Hypothalamus (tissue), 51 donors: ENCODE measurements around the gene HEATR9.
"Not testable (repeated sequence)": the region's sequence is repeated elsewhere in the genome, so short reads cannot be mapped to it uniquely, and the experiment has no call there.

Experiments
- DNase-seq, 51 donors: peaks; one replicate each; lab custom pipeline; 2025; lab: John Stamatoyannopoulos, UW

The HEATR9 gene

DNA sequence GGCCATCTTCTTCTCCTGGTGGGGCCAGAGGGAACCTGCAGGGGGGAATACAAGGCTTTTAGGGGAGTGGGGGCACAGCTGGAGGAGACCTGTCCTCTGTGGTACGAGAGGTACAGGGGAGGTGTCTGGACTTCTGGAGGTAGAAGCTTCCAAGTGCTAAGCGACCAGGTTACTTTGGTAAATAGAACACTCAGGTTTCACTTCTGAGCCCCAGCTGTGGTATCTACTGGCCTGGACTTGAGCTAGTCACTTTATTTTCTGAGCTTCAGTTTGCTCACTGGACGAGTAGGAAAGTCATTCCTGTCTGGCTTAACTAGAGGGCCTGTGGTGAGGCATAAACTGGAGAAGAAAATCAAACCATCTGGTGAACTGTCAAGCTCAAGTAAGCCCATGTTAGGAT is at the start of gene HEATR9:
Gene HEATR9, minus strand, starts transcription at position 155 of the 400 bp plus-strand sequence. Its CDS starts 149 bp downstream, at position 6.
- no peak for DNase-seq

- DNase-seq = no peak
These were observed 49.0 kb upstream of the HEATR9 start for GRCh38 chr17:35917519-35918213.

DNA sequence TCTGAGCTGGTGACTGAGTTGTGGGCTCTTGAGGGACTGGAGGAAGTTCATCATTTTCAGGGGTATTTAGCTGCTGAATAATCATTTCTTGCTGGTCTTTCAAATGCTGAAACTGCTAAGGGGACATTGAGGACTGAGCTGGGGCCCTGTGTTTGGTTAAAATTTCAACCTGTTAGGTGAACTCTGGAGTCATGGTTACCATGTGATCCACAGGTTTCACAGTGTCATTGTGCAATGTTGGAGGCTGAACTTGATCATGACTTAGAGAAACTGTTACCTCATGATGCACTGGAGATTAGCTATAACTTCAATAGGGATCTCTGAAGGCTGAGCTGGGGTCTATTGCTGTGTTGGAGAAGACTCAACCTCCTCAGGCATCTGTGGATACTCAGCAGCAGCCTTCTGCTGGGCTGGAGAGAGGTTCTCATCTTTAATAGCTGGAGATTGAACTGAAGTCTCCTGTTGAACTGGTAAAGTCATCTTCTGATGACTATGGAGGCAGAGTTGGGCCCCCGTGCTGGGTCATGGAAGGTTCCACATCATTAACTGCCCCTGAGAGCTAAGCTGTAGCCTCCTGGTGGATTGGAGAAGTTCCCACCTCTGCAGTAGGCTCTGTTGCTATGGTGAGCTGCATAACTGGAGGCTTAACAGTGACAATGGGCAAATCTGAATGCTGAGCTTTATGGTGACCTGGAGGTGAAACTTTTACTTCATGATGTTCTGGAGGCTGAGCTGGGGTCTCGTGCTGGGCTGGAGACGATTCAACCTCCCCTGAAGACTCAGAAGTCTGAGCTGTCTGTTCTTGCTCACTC is 46.7 kb upstream of the HEATR9 start:
- DNase-seq = no peak

DNA sequence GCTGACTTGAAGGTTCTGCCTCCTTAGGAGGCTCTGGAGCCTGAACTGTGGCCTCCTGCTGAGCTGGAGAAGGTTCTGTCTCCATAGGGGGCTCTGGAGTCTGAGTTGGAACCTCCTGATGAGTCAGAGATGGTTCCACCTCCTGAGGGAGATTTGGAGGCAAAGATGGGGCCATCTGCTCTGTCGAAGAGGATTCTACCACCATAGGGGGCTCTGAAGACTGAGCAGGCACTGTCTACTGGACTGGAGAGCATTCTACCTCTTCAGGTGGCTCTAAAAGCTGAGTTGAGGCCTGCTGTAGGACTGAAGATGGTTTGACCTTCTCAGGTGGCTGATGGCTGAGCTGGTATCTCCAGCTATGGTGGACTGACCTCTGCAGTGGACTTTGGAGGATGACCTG is 45.7 kb upstream of the HEATR9 start:
- DNase-seq = no peak

- no peak for DNase-seq
These were observed 44.9 kb upstream of the HEATR9 start for GRCh38 chr17:35913609-35914008.

DNA sequence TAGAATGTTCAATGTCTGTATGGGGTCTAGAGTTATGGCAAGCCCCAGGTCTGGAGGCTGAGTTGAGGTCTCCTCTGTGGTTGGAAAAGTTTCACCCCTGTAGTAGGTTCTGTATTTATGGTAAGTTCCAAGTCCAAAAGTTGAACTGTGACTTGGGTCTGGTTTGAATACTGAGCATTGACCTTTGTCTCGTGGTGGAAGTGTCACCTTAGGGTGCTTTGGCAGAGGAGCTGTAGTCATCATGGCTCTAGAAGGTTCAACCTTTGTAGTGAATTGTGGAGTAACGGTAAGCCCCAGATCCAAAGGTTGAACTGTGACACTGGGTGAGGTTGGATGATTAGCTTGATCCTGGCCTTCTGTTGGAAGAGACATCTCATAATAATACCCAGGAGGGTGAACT is 44.3 kb upstream of the HEATR9 start:
- no peak for DNase-seq

- no peak for DNase-seq
These were observed 43.7 kb upstream of the HEATR9 start for GRCh38 chr17:35912339-35912912.

DNA sequence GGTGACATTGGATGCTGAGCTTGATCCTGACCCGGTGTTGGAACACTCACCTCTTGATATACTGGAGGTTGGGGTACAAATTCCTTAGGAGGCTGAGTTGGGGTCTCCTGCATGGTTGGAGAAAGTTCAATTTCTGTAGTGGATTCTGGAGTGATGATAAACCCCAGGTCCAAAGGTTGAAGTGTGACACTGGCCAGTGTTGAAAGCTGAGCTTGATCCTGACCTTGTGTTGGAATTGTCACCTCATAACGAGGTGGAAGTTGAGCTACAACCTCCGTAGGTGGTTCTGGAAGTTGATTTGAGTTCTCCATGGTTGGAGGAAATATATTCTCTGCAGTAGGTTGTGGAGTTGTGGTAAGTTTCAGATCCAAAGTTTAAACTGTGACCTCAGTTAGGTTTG is 40.7 kb upstream of the HEATR9 start:
- DNase-seq = no peak

DNA sequence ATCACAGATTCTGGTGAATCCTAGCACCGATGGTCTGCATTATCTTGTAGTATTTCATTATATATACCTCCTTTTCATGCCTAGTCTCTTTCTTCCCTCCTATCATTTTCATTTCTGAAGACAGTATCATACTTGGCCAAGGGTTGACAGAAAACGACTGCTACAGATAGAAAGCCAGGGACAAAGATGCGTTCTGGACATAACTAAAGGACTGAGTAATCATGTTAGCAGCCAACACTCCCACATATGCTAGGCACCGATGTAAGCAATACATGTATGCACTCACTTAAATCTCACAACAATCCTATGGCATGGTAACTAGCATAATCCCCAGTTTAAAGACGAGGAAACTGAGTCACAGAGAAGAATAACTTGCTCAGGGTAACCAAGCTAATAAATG is 39.0 kb upstream of the HEATR9 start:
- no peak for DNase-seq

DNA sequence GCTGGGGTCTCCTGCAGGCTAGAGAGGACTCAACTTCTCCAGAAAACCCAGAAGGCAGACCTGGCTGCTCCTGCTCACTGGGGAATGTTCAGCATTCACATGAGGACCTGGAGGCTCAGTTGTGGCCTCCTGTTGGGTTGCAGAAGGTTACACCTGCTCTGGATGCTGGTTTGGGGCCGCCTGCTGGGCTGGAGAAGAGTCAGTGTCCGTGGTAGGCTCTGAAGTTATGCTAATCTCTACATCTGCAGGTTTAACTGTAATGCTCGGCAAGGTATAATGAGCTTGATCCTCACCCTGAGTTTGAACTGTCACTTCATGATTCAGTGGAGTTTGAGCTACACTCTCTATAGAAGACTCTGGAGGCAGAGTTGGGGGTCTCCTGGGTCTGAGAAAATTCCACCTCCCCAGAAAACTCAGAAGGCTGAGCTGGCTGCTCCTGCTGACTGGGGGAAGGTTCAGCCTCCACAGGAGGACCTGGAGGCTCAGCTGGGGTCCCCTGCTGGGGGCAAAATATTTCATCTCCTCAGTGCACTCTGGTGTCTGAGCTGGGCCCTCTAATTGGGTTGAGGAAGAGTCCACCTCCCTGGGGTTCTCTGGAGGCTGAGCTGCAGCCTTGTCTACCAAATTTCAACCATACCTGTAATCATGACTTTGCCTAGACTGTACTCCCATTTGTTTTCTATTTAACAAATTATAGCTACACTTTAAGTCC is 38.4 kb upstream of the HEATR9 start:
- no peak for DNase-seq

DNA sequence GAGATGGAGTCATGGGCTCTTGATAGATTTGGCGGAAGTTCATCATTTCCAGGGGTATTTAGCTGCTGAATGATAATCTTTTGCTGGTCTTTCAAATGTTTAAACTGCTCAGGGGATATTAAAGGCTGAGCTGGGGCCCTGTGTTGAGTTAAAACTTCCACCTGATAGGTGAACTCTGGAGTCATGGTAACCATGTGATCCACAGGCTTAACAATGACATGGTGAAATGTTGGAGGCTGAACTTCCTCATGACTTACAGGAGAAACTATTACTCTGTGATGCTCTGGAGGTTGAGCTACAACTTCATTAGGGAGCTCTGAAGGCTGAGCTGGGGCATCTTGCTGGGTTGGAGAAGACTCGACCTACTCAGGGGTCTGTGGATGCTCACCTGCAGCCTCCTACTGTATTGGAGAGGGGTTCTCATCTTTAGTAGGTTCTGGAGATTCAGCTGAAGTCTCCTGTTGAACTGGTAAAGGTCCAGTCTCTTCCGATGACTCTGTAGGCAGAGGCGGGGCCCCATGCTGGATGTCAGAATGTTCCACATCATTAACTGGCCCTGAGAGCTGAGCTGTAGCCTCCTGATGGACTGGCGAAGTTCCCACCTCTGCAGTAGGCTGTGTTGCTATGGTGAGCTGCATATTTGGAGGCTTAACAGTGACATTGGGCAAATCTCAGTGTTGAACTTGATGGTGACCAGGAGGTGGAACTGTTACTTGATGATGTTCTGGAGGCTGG is 37.7 kb upstream of the HEATR9 start:
- no peak for DNase-seq

DNA sequence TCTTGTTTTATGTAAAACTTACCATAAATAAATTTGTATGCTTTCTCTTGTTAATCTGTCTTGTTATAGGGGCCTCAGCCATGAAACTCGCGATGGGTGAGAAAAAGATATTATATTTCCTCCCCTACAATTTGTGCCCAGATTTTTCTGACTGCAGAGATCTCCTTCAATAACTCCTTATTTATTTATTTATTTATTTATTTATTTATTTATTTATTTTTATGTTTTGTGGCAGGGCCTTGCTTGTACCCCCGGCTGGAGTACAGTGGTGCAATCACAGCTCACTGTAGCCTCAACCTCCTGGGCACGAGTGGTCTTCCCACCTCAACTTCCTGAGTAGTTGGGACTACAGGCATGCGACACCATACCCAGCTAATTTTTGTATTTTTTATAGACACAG is 34.8 kb upstream of the HEATR9 start:
- DNase-seq = no peak

DNA sequence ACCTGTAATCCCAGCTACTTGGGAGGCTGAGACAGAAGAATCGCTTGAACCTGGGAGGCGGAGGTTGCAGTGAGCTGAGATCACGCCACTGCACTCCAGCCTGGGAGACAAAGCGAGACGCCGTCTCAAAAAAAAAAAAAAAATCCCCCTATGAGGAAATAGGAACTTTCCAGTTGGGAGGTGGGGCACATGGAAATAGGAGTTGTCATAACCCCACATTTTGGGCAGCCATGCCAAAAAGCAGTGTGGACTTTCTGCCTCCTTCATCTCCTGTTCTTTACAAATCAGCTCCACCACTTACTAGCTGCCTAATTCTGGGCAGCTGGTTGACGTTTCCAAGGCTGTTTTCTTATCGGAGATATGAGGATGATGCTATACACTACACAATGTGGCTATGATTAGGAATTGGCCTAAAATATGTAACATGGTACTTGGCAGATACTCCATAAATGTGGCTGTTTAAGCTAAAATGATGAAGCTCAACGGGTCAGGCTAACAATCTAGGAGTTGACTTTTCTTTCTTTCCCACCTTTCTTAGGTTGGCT is 33.0 kb upstream of the HEATR9 start:
- no peak for DNase-seq

- DNase-seq = no peak
These were observed 32.2 kb upstream of the HEATR9 start for GRCh38 chr17:35900708-35901480.

GRCh38 chr17:35900280-35900679 is 31.6 kb upstream of the HEATR9 start:
- no peak for DNase-seq

DNA sequence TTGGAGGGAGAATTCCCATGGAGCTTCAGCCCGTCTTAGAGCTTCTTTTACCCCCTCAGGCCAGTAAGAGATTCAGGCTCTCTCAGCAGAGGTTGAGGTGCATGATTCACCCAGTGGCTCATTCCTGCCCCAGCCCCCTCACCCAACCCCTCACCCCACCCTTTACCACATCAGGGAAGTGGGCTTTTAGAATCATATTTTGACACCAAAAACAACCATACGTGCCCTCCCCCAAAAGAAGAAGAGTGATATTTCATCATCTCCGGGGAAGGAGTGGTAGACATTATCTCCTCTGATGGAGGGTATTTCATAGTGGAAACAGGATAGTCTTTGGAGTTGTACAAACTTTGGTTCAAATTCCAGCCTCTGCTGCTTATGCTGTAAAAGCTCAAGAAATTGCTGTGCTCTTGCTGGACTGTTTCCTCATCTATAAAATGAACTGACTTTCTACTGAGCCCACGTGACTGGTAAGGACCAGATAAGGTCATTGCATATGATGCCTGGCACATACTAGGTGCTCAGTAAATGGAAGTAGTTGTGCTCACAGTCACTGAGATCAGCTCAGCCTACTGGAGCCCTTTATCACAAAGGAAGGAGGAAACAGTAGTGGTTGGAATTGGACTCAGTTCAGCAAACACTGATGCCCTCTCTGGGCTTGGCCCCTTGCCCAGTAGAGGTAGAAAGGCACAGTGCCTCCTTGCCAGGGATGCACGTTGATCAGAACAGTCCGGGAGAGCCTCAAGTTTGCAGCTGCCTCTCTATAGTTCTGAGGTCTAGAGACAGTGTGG is 29.8 kb upstream of the HEATR9 start:
- DNase-seq = no peak

DNA sequence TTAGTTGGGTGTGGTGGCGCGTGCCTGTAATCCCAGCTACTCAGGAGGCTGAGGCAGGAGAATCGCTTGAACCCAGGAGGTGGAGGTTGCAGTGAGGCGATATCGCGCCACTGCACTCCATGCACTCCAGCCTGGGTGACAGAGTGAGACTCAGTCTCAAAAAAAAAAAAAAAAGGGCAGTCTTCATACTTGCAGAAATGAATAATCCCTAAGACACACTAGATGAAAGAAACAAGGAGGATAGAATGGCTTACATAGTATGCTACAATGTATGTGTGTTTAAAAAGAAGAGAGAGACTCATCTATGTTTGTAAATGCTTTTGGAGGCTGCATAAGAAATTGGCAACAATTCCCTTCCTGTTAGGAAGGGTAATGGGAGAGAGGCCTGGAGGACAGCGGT is 29.1 kb upstream of the HEATR9 start:
- not testable (repeated sequence) for DNase-seq
